Parathyroid adenoma (tissue), 2 donors: ENCODE results near the gene FAM162B.
"Not testable (repeated sequence)": the region's sequence is repeated elsewhere in the genome, so short reads cannot be mapped to it uniquely, and the experiment has no call there.

Experiments used
- H2AFZ ChIP-seq: fragments of 300-600 bp; sonication (generic); one replicate; pipeline ENCODE4 v1.7.0; 2017; ENCODE audit warnings: antibody characterized with exemption, mild to moderate bottlenecking
- H3K27ac ChIP-seq: fragments of 300-600 bp; sonication (generic); one replicate; pipeline ENCODE4 v1.7.0; 2017
- H3K27me3 ChIP-seq: fragments of 300-600 bp; sonication (generic); one replicate; pipeline ENCODE4 v1.7.0; 2017; ENCODE audit warnings: low read length; ENCODE audit not compliant: control insufficient read depth, insufficient read depth
- H3K36me3 ChIP-seq: fragments of 300-600 bp; sonication (generic); one replicate; pipeline ENCODE4 v1.7.0; 2017; ENCODE audit warnings: low read length; ENCODE audit not compliant: control insufficient read depth, insufficient read depth
- H3K4me1 ChIP-seq: fragments of 300-600 bp; sonication (generic); one replicate; pipeline ENCODE4 v1.7.0; 2017; ENCODE audit warnings: control low read depth
- H3K4me2 ChIP-seq: fragments of 300-600 bp; sonication (generic); one replicate; pipeline ENCODE4 v1.7.0; 2017; ENCODE audit warnings: low read length
- H3K4me3 ChIP-seq: fragments of 300-600 bp; sonication (generic); one replicate; pipeline ENCODE4 v1.7.0; 2017; ENCODE audit warnings: low read depth, low read length
- H3K79me2 ChIP-seq: fragments of 300-600 bp; sonication (generic); one replicate; pipeline ENCODE4 v1.7.0; 2017; ENCODE audit warnings: control low read depth
- H3K9ac ChIP-seq: fragments of 300-600 bp; sonication (generic); one replicate; pipeline ENCODE4 v1.7.0; 2017; ENCODE audit warnings: mild to moderate bottlenecking
- H3K9me3 ChIP-seq: fragments of 300-600 bp; sonication (generic); one replicate; pipeline ENCODE4 v1.7.0; 2017; ENCODE audit warnings: low read length; ENCODE audit not compliant: control insufficient read depth
- CTCF ChIP-seq: fragments of 300-600 bp; sonication (generic); IDR thresholded peaks from one replicate; pipeline ENCODE4 v1.7.0; 2017; ENCODE audit warnings: antibody characterized with exemption, mild to moderate bottlenecking
- donor health status: primary hyperparathyroidism.

Gene FAM162B

GRCh38 chr6:116763048-116763447, 2.5 kb downstream of the FAM162B start:
- Histone ChIP-seq H3K4me1 (no peaks in the 10 kb centered on the region), H3K36me3 (no peaks in the 10 kb centered on the region), H3K27ac (no peak overlapping the region), H3K79me2 (no peaks in the 10 kb centered on the region), H3K27me3 (peaks cover 3% of the 10 kb centered on the region), H3K9ac (no peak overlapping the region), H3K9me3 (no peaks in the 10 kb centered on the region), H2AFZ (no peak overlapping the region), H3K4me2 (no peak overlapping the region), H3K4me3 (no peak overlapping the region)
- no peak for TF ChIP-seq CTCF

DNA sequence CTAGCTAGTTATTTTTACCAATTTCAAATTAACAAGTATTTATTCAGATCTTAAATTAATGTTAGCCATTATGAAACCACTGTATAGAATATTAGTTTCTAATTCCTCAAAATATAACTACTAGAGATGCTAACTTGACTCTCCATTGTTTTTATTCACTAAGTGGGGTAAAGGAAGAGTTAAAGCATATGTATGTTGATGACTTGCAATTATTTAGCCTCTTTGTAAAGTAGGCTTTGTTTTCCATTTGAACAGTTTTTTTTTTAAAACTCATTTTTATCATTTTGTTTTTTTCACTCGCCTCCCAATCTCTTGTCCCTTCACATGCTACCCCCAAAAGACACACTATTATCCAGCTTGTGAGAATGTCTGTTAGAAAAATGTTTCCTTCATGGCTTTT, 3.3 kb downstream of the FAM162B start:
- no peaks in the 10 kb centered on the region for H3K4me1 ChIP-seq
- no peak overlapping the region for H3K9ac ChIP-seq
- no peak overlapping the region for H3K4me2 ChIP-seq
- no peak overlapping the region for H2AFZ ChIP-seq
- peaks cover 3% of the 10 kb centered on the region for H3K27me3 ChIP-seq
- no peaks in the 10 kb centered on the region for H3K9me3 ChIP-seq
- no peaks in the 10 kb centered on the region for H3K36me3 ChIP-seq
- TF ChIP-seq CTCF: no peak
- no peak overlapping the region for H3K27ac ChIP-seq
- no peaks in the 10 kb centered on the region for H3K79me2 ChIP-seq
- no peak overlapping the region for H3K4me3 ChIP-seq

DNA sequence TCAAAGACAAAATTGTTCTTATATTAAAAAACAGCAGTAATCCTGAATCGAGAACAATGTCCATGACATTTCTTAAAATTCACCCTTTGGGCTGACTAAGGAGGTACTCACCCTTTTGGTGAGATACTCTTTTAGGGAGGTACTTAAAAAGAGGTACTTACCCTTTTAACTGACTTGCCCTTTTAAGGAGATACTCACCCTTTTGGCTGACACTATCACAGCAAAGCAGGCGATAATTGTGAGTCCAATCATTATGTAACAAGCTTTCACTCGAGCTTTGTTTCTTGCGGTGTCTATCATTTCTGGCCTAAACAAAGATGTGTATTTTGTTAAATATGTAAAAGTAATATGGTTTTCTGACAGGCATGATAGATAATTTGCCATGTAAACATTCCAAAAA, 3.7 kb downstream of the FAM162B start:
- no peak overlapping the region for H2AFZ ChIP-seq
- H3K4me1 ChIP-seq: no peaks in the 10 kb centered on the region
- H3K4me3 ChIP-seq: no peak overlapping the region
- no peak overlapping the region for H3K27ac ChIP-seq
- H3K79me2 ChIP-seq: no peaks in the 10 kb centered on the region
- TF ChIP-seq CTCF: no peak
- H3K4me2 ChIP-seq: no peak overlapping the region
- no peak overlapping the region for H3K9ac ChIP-seq
- H3K36me3 ChIP-seq: no peaks in the 10 kb centered on the region
- H3K27me3 ChIP-seq: peaks cover 3% of the 10 kb centered on the region
- H3K9me3 ChIP-seq: no peaks in the 10 kb centered on the region

GRCh38 chr6:116745176-116745575, 20.3 kb downstream of the FAM162B start:
- Histone ChIP-seq H3K79me2 (no peaks in the 10 kb centered on the region), H3K27me3 (no peaks in the 10 kb centered on the region), H3K4me1 (no peaks in the 10 kb centered on the region), H3K4me2 (no peak overlapping the region), H2AFZ (no peak overlapping the region), H3K9ac (no peak overlapping the region), H3K36me3 (no peaks in the 10 kb centered on the region), H3K4me3 (no peak overlapping the region), H3K9me3 (no peaks in the 10 kb centered on the region), H3K27ac (no peak overlapping the region)
- TF ChIP-seq CTCF: no peak

DNA sequence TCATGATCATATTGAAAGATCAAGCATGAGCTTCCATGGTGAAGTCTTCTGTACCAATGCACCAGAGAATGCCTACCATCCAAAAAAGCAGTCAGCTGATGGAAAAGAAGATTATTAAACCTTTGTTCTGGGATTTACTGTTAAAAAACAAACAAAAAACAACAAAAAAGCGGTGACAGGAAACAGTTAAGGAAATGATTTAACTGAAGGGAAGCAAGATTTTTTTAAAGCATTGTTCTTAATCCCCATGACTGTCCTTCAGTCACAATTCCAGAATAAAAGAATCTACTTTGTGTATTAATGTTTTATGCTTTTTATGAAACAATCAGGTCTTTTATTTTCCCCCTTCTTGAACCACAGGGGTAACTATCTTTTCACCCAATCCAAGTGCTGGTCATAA, 23.9 kb downstream of the FAM162B start:
- H3K9ac ChIP-seq: no peak overlapping the region
- TF ChIP-seq CTCF: no peak
- H3K4me3 ChIP-seq: no peak overlapping the region
- H3K4me1 ChIP-seq: no peaks in the 10 kb centered on the region
- no peak overlapping the region for H3K4me2 ChIP-seq
- no peaks in the 10 kb centered on the region for H3K27me3 ChIP-seq
- H2AFZ ChIP-seq: no peak overlapping the region
- H3K79me2 ChIP-seq: no peaks in the 10 kb centered on the region
- H3K36me3 ChIP-seq: no peaks in the 10 kb centered on the region
- no peaks in the 10 kb centered on the region for H3K9me3 ChIP-seq
- no peak overlapping the region for H3K27ac ChIP-seq

GRCh38 chr6:116740486-116740885, 25.0 kb downstream of the FAM162B start:
- H3K79me2 ChIP-seq, H3K4me1 ChIP-seq, H3K4me2 ChIP-seq, H3K27ac ChIP-seq, H3K9me3 ChIP-seq, H3K27me3 ChIP-seq, H3K36me3 ChIP-seq, H2AFZ ChIP-seq, H3K4me3 ChIP-seq, H3K9ac ChIP-seq: not testable (repeated sequence)
